GM10266 (cell line): ENCODE results near the gene PDZD2.

ENCODE experiments used
- DNase-seq: peaks from one replicate; pipeline ENCODE4 v3.0.0; 2012; ENCODE audit errors: extremely low spot score
- TF ChIP-seq, protein P1 (sequence below): IDR thresholded peaks from 2 replicates; pipeline ENCODE4 v1.5.1; 2012; ENCODE audit warnings: mild to moderate bottlenecking, low read depth; ENCODE audit not compliant: control insufficient read depth, insufficient read depth; ENCODE audit errors: missing control alignments

Gene PDZD2

DNA sequence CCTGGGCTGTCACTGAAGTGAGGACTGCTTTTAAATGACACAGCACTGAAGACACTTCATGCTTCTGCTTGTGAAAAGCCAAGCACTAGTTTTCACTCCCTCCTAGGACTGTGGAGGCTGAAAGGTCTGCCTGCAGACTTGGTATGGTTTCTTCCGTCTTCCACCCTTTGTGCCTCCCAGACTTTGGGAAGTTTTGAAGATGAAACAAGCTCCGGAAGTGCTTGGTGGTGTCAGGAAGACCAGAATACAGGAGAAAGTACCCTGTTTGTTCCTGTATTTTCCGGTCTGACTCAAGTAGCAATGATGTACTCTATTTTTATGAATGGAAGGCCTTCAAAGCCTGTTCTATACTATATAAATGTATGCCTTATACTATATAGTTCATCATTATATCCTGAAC lies 222.7 kb downstream of the PDZD2 start:
- TF ChIP-seq, protein P1, sequence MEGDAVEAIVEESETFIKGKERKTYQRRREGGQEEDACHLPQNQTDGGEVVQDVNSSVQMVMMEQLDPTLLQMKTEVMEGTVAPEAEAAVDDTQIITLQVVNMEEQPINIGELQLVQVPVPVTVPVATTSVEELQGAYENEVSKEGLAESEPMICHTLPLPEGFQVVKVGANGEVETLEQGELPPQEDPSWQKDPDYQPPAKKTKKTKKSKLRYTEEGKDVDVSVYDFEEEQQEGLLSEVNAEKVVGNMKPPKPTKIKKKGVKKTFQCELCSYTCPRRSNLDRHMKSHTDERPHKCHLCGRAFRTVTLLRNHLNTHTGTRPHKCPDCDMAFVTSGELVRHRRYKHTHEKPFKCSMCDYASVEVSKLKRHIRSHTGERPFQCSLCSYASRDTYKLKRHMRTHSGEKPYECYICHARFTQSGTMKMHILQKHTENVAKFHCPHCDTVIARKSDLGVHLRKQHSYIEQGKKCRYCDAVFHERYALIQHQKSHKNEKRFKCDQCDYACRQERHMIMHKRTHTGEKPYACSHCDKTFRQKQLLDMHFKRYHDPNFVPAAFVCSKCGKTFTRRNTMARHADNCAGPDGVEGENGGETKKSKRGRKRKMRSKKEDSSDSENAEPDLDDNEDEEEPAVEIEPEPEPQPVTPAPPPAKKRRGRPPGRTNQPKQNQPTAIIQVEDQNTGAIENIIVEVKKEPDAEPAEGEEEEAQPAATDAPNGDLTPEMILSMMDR, result no peak

DNA sequence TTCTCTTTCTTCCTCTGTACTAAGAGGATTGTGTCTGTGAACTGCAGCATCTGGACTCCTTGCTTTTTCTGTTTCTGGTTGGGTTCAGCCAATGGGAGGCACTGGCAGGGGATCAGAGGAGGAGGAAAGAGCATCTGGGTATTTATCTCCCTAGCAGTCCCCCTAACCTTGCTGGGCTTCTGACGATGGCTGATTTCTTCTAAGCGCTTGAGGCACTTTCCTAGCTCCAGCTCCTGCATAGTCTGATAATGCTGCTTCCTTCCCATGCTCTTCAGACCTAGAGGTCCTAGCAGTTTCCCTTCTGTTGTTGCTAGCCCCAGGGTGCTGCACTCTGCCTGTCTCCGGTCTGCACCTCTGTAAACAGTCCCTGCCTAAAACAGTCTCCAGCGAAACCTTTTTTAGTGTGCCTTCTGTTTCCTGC lies 225.1 kb downstream of the PDZD2 start:
- DNase-seq, result no peak
- TF ChIP-seq, protein P1, result no peak

More for the DNA sequence above, 222.7 kb downstream of the PDZD2 start:
- no peak for DNase-seq

DNA sequence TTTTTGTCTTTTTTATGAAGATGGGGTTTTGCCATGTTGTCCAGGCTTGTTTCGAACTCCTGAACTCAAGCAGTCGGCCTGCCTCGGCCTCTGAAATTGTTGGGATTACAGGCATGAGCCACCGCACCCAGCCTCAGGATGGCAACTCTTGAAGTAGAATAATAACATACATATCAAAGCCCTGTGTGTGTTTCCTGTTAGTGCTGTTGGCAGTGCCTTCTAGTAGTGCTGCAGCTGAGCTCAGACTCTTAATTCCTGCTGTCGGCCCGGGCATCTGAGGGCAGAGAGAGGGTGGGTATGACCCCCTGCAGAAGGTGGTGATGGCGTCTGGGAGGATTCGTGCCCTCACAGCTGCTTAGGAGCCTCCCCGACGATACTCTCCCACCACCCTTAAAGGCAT lies 227.2 kb downstream of the PDZD2 start:
- TF ChIP-seq, protein P1, result no peak
- DNase-seq, result no peak

DNA sequence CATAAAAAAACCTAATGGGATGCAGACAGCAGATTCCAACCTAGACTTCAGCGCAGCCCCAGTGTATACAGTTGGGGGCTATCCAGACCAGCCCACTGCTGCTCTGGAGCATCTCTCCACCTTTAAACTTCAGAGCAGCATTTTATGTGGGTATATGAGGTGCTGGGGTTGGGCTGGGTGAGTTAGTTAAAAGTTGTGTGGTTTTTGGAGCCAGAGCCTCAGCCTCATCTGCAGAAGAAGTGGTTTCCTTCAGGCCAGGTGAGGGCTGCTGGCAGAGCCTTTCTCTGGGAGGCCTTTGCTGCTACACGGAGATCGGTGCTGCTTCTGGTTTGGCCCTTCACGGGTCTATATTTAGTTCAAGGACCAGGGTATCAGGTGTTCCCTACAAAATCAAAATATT lies 228.3 kb downstream of the PDZD2 start:
- DNase-seq, result no peak
- TF ChIP-seq, protein P1, result no peak

DNA sequence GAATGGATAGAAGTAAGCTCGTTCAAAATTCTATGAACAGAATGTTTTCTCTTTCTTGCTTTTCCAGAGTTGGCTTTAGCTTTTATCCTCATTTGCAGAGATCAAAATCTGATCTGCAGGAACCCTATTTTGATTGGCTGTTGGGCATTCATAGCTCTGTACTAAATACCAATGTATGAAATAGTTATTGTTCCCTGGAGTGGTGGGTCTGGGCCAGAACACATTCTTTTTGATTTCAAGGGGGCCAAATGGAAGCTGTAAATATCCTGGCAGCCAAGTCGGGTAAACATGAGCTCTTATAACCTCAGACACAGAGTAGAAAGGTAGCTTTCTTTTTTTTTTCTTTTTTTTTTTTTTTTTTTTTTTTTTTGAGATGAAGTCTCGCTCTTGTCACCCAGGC lies 241.5 kb downstream of the PDZD2 start:
- no peak for DNase-seq

DNA sequence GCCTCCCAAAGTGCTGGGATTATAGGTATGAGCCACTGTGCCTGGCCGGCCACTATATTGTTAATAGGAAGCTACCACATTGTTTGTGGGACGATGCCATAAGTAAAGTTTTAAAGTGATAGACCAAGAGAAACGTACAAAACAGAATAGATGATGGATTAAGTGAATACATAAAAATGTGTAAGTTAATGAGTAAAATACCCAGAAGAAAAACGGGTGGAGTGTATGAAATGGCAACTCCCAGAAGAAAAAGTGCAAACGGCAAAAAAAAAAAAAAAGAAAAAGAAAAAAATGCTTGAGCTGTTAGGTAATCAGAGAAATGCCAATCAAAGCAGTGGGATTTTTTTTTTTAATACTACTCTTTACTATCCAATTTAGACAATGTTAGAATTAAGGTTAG lies 246.0 kb downstream of the PDZD2 start:
- no peak for DNase-seq
- TF ChIP-seq, protein P1, result no peak

More for the DNA sequence above, 241.5 kb downstream of the PDZD2 start:
- TF ChIP-seq, protein P1, result no peak

DNA sequence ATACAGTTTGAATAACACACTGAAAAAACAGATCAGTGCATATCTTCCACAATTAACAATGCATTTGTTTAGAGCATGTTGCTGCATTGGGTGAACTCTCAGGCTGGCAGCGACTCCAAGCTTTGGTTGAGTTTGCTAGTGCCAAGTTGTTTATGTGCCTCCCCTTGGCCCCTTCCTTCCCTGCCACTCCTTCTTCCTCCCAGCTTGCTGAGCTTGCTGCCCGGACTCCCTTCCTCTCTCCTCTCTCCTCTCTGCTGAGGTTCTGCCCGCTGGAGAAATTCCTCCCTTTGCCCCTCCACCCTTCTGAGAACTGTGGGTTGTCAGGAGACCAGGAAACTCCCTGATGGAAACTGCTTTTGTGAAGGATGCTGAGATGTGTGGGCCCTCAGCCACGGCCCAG lies 247.3 kb downstream of the PDZD2 start:
- TF ChIP-seq, protein P1, result no peak
- DNase-seq, result no peak

DNA sequence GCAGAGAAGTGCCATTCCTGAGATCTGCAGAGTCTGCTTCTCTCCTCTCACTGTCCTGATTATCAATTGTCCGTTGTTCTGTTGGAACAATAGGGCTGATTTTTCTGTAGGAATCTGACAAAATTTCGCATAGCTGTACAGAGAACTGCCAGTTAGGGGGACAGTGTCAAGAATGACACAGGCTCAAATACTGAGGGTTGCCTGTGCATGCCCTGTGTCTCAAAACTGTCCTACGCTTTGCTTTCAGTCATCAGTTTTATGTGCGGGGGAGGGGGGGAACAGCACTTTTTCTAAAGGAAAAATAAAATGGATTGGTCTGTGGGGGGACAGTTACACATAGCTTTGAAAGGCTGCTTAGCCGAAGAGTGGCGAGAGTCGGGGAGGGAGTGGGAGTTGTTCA lies 248.6 kb downstream of the PDZD2 start:
- TF ChIP-seq, protein P1, result no peak

More for the DNA sequence above, 248.6 kb downstream of the PDZD2 start:
- no peak for DNase-seq
